ENCODE data around the gene EPC2.

- TF ChIP-seq, protein P1, sequence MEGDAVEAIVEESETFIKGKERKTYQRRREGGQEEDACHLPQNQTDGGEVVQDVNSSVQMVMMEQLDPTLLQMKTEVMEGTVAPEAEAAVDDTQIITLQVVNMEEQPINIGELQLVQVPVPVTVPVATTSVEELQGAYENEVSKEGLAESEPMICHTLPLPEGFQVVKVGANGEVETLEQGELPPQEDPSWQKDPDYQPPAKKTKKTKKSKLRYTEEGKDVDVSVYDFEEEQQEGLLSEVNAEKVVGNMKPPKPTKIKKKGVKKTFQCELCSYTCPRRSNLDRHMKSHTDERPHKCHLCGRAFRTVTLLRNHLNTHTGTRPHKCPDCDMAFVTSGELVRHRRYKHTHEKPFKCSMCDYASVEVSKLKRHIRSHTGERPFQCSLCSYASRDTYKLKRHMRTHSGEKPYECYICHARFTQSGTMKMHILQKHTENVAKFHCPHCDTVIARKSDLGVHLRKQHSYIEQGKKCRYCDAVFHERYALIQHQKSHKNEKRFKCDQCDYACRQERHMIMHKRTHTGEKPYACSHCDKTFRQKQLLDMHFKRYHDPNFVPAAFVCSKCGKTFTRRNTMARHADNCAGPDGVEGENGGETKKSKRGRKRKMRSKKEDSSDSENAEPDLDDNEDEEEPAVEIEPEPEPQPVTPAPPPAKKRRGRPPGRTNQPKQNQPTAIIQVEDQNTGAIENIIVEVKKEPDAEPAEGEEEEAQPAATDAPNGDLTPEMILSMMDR (IDR thresholded peaks at IDR 0.05; ENCODE audit: low read depth, low read length): no peak
- TF ChIP-seq POLR2A (IDR thresholded peaks at IDR 0.05; ENCODE audit: extremely low read depth, insufficient read length) (no peak), MAX (IDR thresholded peaks at IDR 0.05; ENCODE audit: low read depth, low read length) (no peak)
These were observed 55.3 kb downstream of the EPC2 start for GRCh38 chr2:148699830-148700229.
